WTC11 (cell line): ENCODE data around the gene FKBP11. TPM values are rescaled to one million over a fixed set of nuclear protein-coding genes. Genes with fewer than 3 reads are reported as not detected.
A peak's percentile ranks its signal among the peaks of the same experiment; 100 is the strongest.

Experiments used
- ATAC-seq: fragments of 200-7000 bp; cut with Tn5 transposase; 2 replicates; pipeline ENCODE4 v1.10.0; 2021; ENCODE audit warnings: mild to moderate bottlenecking, moderate library complexity
- CTCF ChIA-PET: fragments of 300-600 bp; sonication (Branson Sonifier 250); formaldehyde crosslinking; loops from one replicate; lab custom pipeline; 2021; ENCODE audit warnings: antibody characterized with exemption; lab: Charles Lee
- POLR2A ChIA-PET: fragments of 350-600 bp; sonication (Branson Sonifier 250); formaldehyde crosslinking; loops from one replicate; lab custom pipeline; 2021; ENCODE audit warnings: antibody characterized with exemption; lab: Charles Lee
- DNase-seq: peaks from one replicate; pipeline ENCODE4 v3.0.0; 2021; ENCODE audit warnings: low spot score
- H3K27ac Mint-ChIP-seq: 2 replicates; pipeline ENCODE4 v1.8.0; 2021; ENCODE audit warnings: mixed read lengths
- H3K27me3 Mint-ChIP-seq: 2 replicates; pipeline ENCODE4 v1.8.0; 2021; ENCODE audit warnings: low read depth, mild to moderate bottlenecking, moderate library complexity, mixed read lengths
- H3K36me3 Mint-ChIP-seq: 2 replicates; pipeline ENCODE4 v1.8.0; 2021; ENCODE audit warnings: mixed read lengths
- H3K4me1 Mint-ChIP-seq: 2 replicates; pipeline ENCODE4 v1.8.0; 2022; ENCODE audit warnings: mixed read lengths
- H3K4me3 Mint-ChIP-seq: 2 replicates; pipeline ENCODE4 v1.8.0; 2021; ENCODE audit warnings: mild to moderate bottlenecking, moderate library complexity, mixed read lengths
- H3K9me3 Mint-ChIP-seq: 2 replicates; pipeline ENCODE4 v1.8.0; 2021; ENCODE audit warnings: mixed read lengths
- CTCF ChIP-seq: fragments of 200-600 bp; IDR thresholded peaks from 2 replicates; pipeline ENCODE4 v1.8.0; 2022; ENCODE audit warnings: antibody characterized with exemption
- EMX1 ChIP-seq: fragments of 250-450 bp; sonication (Bioruptor Pico); IDR thresholded peaks from 2 replicates; pipeline ENCODE4 v1.8.0; 2021; ENCODE audit warnings: mild to moderate bottlenecking
- FOXP1 ChIP-seq: sonication (generic); formaldehyde crosslinking; IDR thresholded peaks from 2 replicates; pipeline ENCODE4 v1.8.0; 2022; ENCODE audit warnings: missing genetic modification reagents, mild to moderate bottlenecking, moderate library complexity, borderline replicate concordance
- GTF2I ChIP-seq: fragments of 250-450 bp; sonication (Bioruptor Pico); conservative IDR thresholded peaks from 2 replicates; pipeline ENCODE4 v1.4.0; 2021; ENCODE audit warnings: mild to moderate bottlenecking
- HMGA2 ChIP-seq: fragments of 250-450 bp; sonication (Bioruptor Pico); IDR thresholded peaks from 2 replicates; pipeline ENCODE4 v1.4.0; 2021; ENCODE audit warnings: mild to moderate bottlenecking, moderate library complexity
- MAX ChIP-seq: sonication (generic); formaldehyde crosslinking; IDR thresholded peaks from 2 replicates; pipeline ENCODE4 v1.8.0; 2022; ENCODE audit warnings: mild to moderate bottlenecking, missing genetic modification reagents
- MXD4 ChIP-seq: fragments of 250-450 bp; sonication (Bioruptor Pico); IDR thresholded peaks from 2 replicates; pipeline ENCODE4 v1.8.0; 2021; ENCODE audit warnings: mild to moderate bottlenecking, moderate library complexity, borderline replicate concordance
- NR3C1 ChIP-seq: sonication (generic); formaldehyde crosslinking; conservative IDR thresholded peaks from 2 replicates; pipeline ENCODE4 v1.8.1; 2023; ENCODE audit warnings: low read depth, mild to moderate bottlenecking, missing genetic modification reagents
- PREB ChIP-seq: sonication (generic); formaldehyde crosslinking; IDR thresholded peaks from 2 replicates; pipeline ENCODE4 v1.8.1; 2022; ENCODE audit warnings: mild to moderate bottlenecking, missing genetic modification reagents, moderate library complexity, borderline replicate concordance
- SMAD4 ChIP-seq: sonication (generic); formaldehyde crosslinking; IDR thresholded peaks from 2 replicates; pipeline ENCODE4 v1.8.0; 2022; ENCODE audit warnings: mild to moderate bottlenecking, missing genetic modification reagents
- SP1 ChIP-seq: sonication (generic); formaldehyde crosslinking; conservative IDR thresholded peaks from 2 replicates; pipeline ENCODE4 v1.8.1; 2022; ENCODE audit warnings: missing genetic modification reagents
- TP53 ChIP-seq: sonication (generic); formaldehyde crosslinking; IDR thresholded peaks from 2 replicates; pipeline ENCODE4 v1.8.1; 2023; ENCODE audit warnings: mild to moderate bottlenecking, missing genetic modification reagents
- ZNF219 ChIP-seq: sonication (generic); formaldehyde crosslinking; IDR thresholded peaks from 2 replicates; pipeline ENCODE4 v1.8.0; 2023; ENCODE audit warnings: missing genetic modification reagents, mild to moderate bottlenecking, borderline replicate concordance
- ZNF317 ChIP-seq: sonication (generic); formaldehyde crosslinking; IDR thresholded peaks from 2 replicates; pipeline ENCODE4 v1.8.1; 2023; ENCODE audit warnings: low read depth, mild to moderate bottlenecking, moderate library complexity, missing genetic modification reagents, borderline replicate concordance
- total RNA-seq: library from RNA; stranded (reverse); gene quantifications from 3 replicates; pipeline ENCODE4 v1.2.3, GENCODE V29; 2021
- TF ChIP-seq, protein P1 (sequence below): fragments of 250-450 bp; sonication (Bioruptor Pico); conservative IDR thresholded peaks from 2 replicates; pipeline ENCODE4 v1.9.0; 2021; ENCODE audit warnings: mild to moderate bottlenecking
- TF ChIP-seq, protein P2 (sequence below): sonication (generic); formaldehyde crosslinking; IDR thresholded peaks from 2 replicates; pipeline ENCODE4 v1.8.1; 2023; ENCODE audit warnings: mild to moderate bottlenecking, missing genetic modification reagents

The FKBP11 gene
- total RNA-seq, 1 experiment from 2014 or later = 64.5 TPM

DNA sequence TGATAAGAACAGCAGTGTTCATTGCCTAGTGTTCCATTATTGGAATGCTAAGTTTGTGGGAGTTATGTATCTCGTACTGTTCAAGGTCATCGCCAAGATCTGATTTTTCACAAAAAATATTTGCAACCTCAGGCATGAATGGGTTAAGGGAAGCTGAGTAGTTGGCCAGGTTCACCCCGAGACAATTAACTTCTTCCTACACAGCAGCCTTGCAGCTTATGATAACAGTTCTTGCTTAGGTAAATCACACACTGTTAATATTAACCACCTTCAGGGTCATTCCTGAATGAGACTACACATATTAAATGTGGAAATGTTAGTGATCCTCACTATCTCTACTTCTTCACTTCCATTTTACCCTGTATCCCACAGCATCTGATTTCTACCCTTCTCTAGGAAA lies 18.0 kb downstream of the FKBP11 start:
- ATAC-seq = no peak
- no peaks in the 10 kb centered on the region for H3K36me3 Mint-ChIP-seq
- no peak overlapping the region for H3K4me3 Mint-ChIP-seq

GRCh38 chr12:48903982-48904411 lies 21.3 kb downstream of the FKBP11 start:
- Mint-ChIP-seq H3K4me3 (peak overlapping the region; percentile 65), H3K9me3 (no peaks in the 10 kb centered on the region), H3K4me1 (0 out of 2 replicates have a peak, but pooled peaks cover 3% of the 10 kb centered on the region), H3K27me3 (peaks cover 14% of the 10 kb centered on the region), H3K36me3 (no peaks in the 10 kb centered on the region), H3K27ac (no peak overlapping the region)
- ChIA-PET POLR2A (no interaction called here), CTCF (interaction anchor here (0.6 to 9.4 kb wide), 40 partner anchors 9 to 285 kb away, joined by 3 to 126 read pairs (median 5); partner anchors contain the start of genes ARF3, DDN, DDX23 and FKBP11)
- DNase-seq (peak; percentile 92), ATAC-seq (peak; percentile 100)
- TF ChIP-seq ZNF219 (CRISPR knock-in tag) (no peak), CTCF (peak; percentile 45; the same call in 1 of the 2 replicates), HMGA2 (CRISPR knock-in tag) (peak; percentile 4; the same call in 1 of the 2 replicates)

More for the DNA sequence above, 18.0 kb downstream of the FKBP11 start:
- 0 out of 2 replicates have a peak, but pooled peaks cover 3% of the 10 kb centered on the region for H3K4me1 Mint-ChIP-seq
- ChIA-PET CTCF (interaction anchor here (9.4 kb wide), 1 partner anchor 17 kb away, joined by 126 read pairs; no protein-coding TSS in a partner anchor), POLR2A (no interaction called here)
- peaks cover 14% of the 10 kb centered on the region for H3K27me3 Mint-ChIP-seq
- no peak for DNase-seq
- TF ChIP-seq GTF2I (CRISPR knock-in tag) = no peak
- TF ChIP-seq, protein P1, sequence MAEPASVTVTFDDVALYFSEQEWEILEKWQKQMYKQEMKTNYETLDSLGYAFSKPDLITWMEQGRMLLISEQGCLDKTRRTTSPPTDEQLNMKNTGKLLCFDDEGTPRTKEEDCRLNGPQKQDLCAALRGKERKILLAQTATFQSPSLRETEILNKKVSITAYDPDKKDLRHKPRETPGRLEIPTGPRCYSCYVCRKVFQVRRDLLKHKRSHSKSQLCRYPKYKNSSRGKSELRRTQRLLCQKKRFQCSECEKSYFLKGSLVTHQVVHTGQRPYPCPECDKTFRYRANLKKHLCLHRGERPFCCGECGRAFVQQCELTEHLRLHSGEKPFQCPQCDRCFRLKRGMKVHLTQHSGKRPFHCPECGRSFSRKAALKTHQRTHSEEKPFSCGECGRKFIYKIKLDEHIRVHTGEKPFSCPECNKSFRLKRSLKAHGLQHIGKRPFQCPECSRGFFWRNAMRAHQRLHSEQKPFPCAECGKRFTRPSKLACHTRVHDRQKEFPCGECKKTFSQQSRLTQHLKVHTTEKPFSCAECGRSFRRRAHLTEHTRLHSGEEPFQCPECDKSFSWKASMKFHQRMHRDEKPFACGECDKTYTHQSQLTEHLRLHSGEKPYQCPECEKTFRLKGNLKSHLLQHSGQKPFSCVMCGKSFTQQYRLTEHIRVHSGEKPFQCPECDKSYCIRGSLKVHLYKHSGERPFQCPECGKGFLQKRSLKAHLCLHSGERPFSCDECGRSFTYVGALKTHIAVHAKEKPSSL (CRISPR knock-in tag) = no peak
- TF ChIP-seq, protein P2, sequence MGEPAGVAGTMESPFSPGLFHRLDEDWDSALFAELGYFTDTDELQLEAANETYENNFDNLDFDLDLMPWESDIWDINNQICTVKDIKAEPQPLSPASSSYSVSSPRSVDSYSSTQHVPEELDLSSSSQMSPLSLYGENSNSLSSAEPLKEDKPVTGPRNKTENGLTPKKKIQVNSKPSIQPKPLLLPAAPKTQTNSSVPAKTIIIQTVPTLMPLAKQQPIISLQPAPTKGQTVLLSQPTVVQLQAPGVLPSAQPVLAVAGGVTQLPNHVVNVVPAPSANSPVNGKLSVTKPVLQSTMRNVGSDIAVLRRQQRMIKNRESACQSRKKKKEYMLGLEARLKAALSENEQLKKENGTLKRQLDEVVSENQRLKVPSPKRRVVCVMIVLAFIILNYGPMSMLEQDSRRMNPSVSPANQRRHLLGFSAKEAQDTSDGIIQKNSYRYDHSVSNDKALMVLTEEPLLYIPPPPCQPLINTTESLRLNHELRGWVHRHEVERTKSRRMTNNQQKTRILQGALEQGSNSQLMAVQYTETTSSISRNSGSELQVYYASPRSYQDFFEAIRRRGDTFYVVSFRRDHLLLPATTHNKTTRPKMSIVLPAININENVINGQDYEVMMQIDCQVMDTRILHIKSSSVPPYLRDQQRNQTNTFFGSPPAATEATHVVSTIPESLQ (CRISPR knock-in tag) = no peak
- no peak for TF ChIP-seq SP1 (CRISPR knock-in tag)
- no peak for TF ChIP-seq TP53 (CRISPR knock-in tag)
- no peak for TF ChIP-seq SMAD4
- TF ChIP-seq MAX = no peak
- no peak for TF ChIP-seq NR3C1 (CRISPR knock-in tag)
- TF ChIP-seq MXD4 (CRISPR knock-in tag) = no peak
- TF ChIP-seq ZNF317 (CRISPR knock-in tag) = no peak
- no peak for TF ChIP-seq EMX1 (CRISPR knock-in tag)
- TF ChIP-seq FOXP1 = no peak
- TF ChIP-seq PREB (CRISPR knock-in tag) = no peak
- no peak overlapping the region for H3K27ac Mint-ChIP-seq
- H3K9me3 Mint-ChIP-seq = no peaks in the 10 kb centered on the region
